Uterus (tissue), 4 donors: ENCODE data around the gene ADGRD2. TPM values are rescaled to one million over a fixed set of nuclear protein-coding genes. Genes with fewer than 3 reads are reported as not detected.

ENCODE experiments used
- DNase-seq, 2 donors: peaks; one replicate each; pipeline ENCODE4 v3.0.0-alpha.2; 2019 to 2020
- H3K27ac ChIP-seq, 2 donors: fragments of 200-600 bp; sonication (generic); 1 replicate in 1 of 2; 2 replicates in 1 of 2; pipeline ENCODE4 v1.5.1; 2016 to 2018
- H3K27me3 ChIP-seq, 2 donors: fragments of 200-600 bp; sonication (generic); one replicate each; pipeline ENCODE4 v1.5.1; 2018 to 2019; ENCODE audit warnings: control low read depth in 1 of 2
- H3K36me3 ChIP-seq, 2 donors: fragments of 200-600 bp; sonication (generic); one replicate each; pipeline ENCODE4 v1.5.1; 2019; ENCODE audit warnings: control low read depth in 1 of 2
- H3K4me1 ChIP-seq, 2 donors: fragments of 200-600 bp; sonication (generic); one replicate each; pipeline ENCODE4 v1.5.1; 2018 to 2019; ENCODE audit warnings: control low read depth in 1 of 2
- H3K4me3 ChIP-seq, 2 donors: fragments of 200-600 bp; sonication (generic); 1 replicate in 1 of 2; 2 replicates in 1 of 2; pipeline ENCODE4 v1.5.1; 2018 to 2019; ENCODE audit warnings: mild to moderate bottlenecking in 1 of 2
- H3K9me3 ChIP-seq, 2 donors: fragments of 200-600 bp; sonication (generic); one replicate each; pipeline ENCODE4 v1.5.1; 2019; ENCODE audit warnings: control low read depth in 1 of 2
- CTCF ChIP-seq, 4 experiments: fragments of 200-600 bp in 2 of 4; fragments of 450-650 bp in 2 of 4; sonication (generic) in 2 of 4; IDR thresholded peaks; one replicate each; pipeline ENCODE4 v1.5.1; 2016 to 2019; ENCODE audit warnings: antibody characterized with exemption in 4 of 4, mild to moderate bottlenecking in 2 of 4, moderate library complexity in 1 of 4
- POLR2A ChIP-seq, 2 donors: fragments of 450-650 bp; IDR thresholded peaks; one replicate each; pipeline ENCODE4 v1.6.1; 2016; ENCODE audit warnings: antibody characterized with exemption in 2 of 2, mild to moderate bottlenecking in 1 of 2, moderate library complexity in 1 of 2
- intact Hi-C: fragments of 100-400 bp; cut with DNase I; formaldehyde crosslinking; loops from one replicate; pipeline ENCODE4 v1.15.1; 2023; ENCODE audit warnings: low total_unique reads
- total RNA-seq, 4 donors: library from RNA; depleted of rRNA in 3 of 4; stranded (reverse); fragments of >200 nt in 3 of 4; gene quantifications; one replicate each; pipeline versions ENCODE4 v1.1.0 to v1.2.4, GENCODE V29; 2014 to 2023
- donor health status: DM: yes; HTN: yes; CAD: no.

ADGRD2 gene
- total RNA-seq, 4 donors from 2014 or later = 0.76 TPM; not detected in 3

DNA sequence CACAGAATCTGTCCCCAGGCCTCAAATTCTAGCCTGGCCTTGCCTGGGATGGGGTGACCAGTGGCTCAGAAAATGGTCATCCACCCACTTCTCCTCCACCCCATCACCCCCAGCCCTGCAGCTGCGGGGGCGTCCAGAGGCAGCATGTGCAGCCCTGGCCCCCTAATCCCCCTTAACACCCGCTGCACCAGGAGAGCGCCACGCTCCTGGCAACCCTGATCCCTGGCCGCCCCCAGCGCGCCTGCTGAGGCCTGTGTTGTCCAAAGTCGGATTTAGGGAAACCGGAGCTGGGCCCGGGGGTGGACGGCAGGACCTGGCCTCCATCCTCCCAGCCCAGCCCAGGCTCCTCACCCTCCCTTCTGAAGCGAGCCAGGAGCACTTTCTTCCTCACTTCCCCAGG, 35.0 kb downstream of the ADGRD2 start:
- no peak for DNase-seq
- no peaks in the 10 kb centered on the region for H3K9me3 ChIP-seq
- H3K27ac ChIP-seq = no peak overlapping the region
- intact Hi-C loops = no loop called here
- H3K4me3 ChIP-seq = no peak overlapping the region
- H3K36me3 ChIP-seq = no peaks in the 10 kb centered on the region
- H3K4me1 ChIP-seq = no peaks in the 10 kb centered on the region
- peaks cover 0 to 9% of the 10 kb centered on the region in 2 donors for H3K27me3 ChIP-seq
- TF ChIP-seq CTCF (IDR thresholded peaks at IDR 0.05) (no peak), POLR2A (IDR thresholded peaks at IDR 0.05) (no peak)

DNA sequence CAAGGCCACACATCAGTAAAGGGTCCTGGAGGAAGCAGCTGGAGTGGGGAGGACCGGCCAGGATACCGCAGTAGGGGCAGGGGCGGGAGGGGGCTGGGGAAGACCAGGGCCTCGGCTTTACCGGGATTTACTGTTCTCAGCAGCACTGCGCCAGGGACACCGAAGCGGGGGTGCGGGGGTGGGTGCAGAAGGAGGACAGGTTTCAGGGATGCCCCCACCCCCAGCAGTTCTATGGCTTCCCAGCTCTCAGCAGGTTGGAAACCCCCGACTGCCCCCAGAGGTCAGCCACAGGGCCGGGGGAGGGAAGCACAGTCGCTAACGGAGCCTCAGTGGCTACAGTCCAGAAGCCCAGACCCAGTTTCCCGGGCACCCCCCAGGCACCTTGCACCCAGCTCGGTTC, 35.7 kb downstream of the ADGRD2 start:
- Histone ChIP-seq H3K4me3 (no peak overlapping the region), H3K27me3 (peaks cover 0 to 4% of the 10 kb centered on the region in 2 donors), H3K4me1 (no peaks in the 10 kb centered on the region), H3K9me3 (no peaks in the 10 kb centered on the region), H3K27ac (no peak overlapping the region), H3K36me3 (no peaks in the 10 kb centered on the region)
- no peak for TF ChIP-seq CTCF (IDR thresholded peaks at IDR 0.05)
- TF ChIP-seq POLR2A (IDR thresholded peaks at IDR 0.05) = no peak
- no peak for DNase-seq
- intact Hi-C loops = no loop called here

DNA sequence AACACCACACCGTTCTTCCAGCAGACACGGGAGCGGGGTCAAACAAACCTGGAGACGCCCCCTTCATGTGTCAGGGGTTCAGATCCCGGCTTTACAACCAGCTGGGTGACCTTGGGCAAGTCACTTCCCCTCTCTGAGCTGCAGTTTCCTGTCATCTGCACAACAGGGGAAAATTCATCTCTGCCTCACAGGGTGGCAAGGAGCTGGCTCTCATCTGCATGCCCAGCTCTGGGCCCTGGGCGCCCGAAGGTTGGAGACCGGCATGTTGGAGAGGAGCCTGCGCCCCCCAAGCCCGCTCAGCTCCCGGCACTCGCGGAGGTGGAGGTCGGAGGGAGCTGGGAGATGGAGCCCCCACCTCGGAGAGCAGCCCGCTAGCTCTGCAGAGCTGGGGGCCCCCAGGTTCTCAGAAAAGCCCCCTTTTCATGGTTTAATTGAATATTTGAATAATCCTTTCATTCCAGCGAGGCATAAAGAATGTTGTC, 36.6 kb downstream of the ADGRD2 start:
- H3K36me3 ChIP-seq = no peaks in the 10 kb centered on the region
- no peak overlapping the region for H3K27ac ChIP-seq
- TF ChIP-seq POLR2A (IDR thresholded peaks at IDR 0.05) (no peak), CTCF (IDR thresholded peaks at IDR 0.05) (no peak)
- no peak overlapping the region for H3K4me3 ChIP-seq
- no peaks in the 10 kb centered on the region for H3K4me1 ChIP-seq
- intact Hi-C loops = no loop called here
- no peaks in the 10 kb centered on the region for H3K9me3 ChIP-seq
- no peak for DNase-seq
- peaks cover 0 to 4% of the 10 kb centered on the region in 2 donors for H3K27me3 ChIP-seq

GRCh38 chr9:124487260-124488182, 37.3 kb downstream of the ADGRD2 start:
- Histone ChIP-seq H3K27ac (no peak overlapping the region), H3K27me3 (peaks cover 0 to 4% of the 10 kb centered on the region in 2 donors), H3K4me1 (no peaks in the 10 kb centered on the region), H3K36me3 (no peaks in the 10 kb centered on the region), H3K9me3 (no peaks in the 10 kb centered on the region), H3K4me3 (no peak overlapping the region)
- intact Hi-C loops = no loop called here
- TF ChIP-seq POLR2A (IDR thresholded peaks at IDR 0.05) = no peak
- no peak for TF ChIP-seq CTCF (IDR thresholded peaks at IDR 0.05)
- DNase-seq = no peak

- Histone ChIP-seq H3K27ac (no peak overlapping the region), H3K4me3 (no peak overlapping the region), H3K4me1 (no peaks in the 10 kb centered on the region), H3K36me3 (no peaks in the 10 kb centered on the region), H3K27me3 (peaks cover 0 to 4% of the 10 kb centered on the region in 2 donors), H3K9me3 (no peaks in the 10 kb centered on the region)
- intact Hi-C loops = no loop called here
- DNase-seq = no peak
- TF ChIP-seq CTCF (IDR thresholded peaks at IDR 0.05) = no peak
- TF ChIP-seq POLR2A (IDR thresholded peaks at IDR 0.05) = no peak
These were observed 38.5 kb downstream of the ADGRD2 start for GRCh38 chr9:124488641-124489210.
